SK-N-SH treated with all-trans-retinoic acid at 6 μM for 48 hours (cell line): ENCODE data around the gene RFC5.
"Not testable (repeated sequence)": the region's sequence is repeated elsewhere in the genome, so short reads cannot be mapped to it uniquely, and the experiment has no call there.

Experiments used
- CREB5 ChIP-seq: fragments of 250-450 bp; sonication (Bioruptor Pico); IDR thresholded peaks from 2 replicates; pipeline ENCODE4 v1.5.1; 2020; ENCODE audit warnings: low read depth, mild to moderate bottlenecking, moderate library complexity
- CSDC2 ChIP-seq: fragments of 250-450 bp; sonication (Bioruptor Pico); IDR thresholded peaks from 2 replicates; pipeline ENCODE4 v1.5.0; 2020; ENCODE audit warnings: mild to moderate bottlenecking, moderate library complexity
- CSRNP3 ChIP-seq: fragments of 250-450 bp; sonication (Bioruptor Pico); IDR thresholded peaks from 2 replicates; pipeline ENCODE4 v1.5.1; 2021; ENCODE audit warnings: mild to moderate bottlenecking, moderate library complexity
- ISL1 ChIP-seq: fragments of 250-450 bp; sonication (Bioruptor Pico); IDR thresholded peaks from 2 replicates; pipeline ENCODE4 v2.1.2; 2022; ENCODE audit warnings: mild to moderate bottlenecking, moderate library complexity
- PATZ1 ChIP-seq: fragments of 250-450 bp; sonication (Bioruptor Pico); IDR thresholded peaks from 2 replicates; pipeline ENCODE4 v1.8.0; 2020; ENCODE audit warnings: mild to moderate bottlenecking, moderate library complexity, borderline replicate concordance
- PPARA ChIP-seq: fragments of 250-450 bp; sonication (Bioruptor Pico); IDR thresholded peaks from 2 replicates; pipeline ENCODE4 v1.5.0; 2020; ENCODE audit warnings: mild to moderate bottlenecking, borderline replicate concordance
- ZC3H10 ChIP-seq: fragments of 250-450 bp; sonication (Bioruptor Pico); IDR thresholded peaks from 2 replicates; pipeline ENCODE4 v1.5.1; 2021; ENCODE audit warnings: mild to moderate bottlenecking, moderate library complexity
- ZFP30 ChIP-seq: fragments of 450-650 bp; formaldehyde crosslinking; IDR thresholded peaks from 2 replicates; pipeline ENCODE4 v1.5.0; 2022; ENCODE audit warnings: mild to moderate bottlenecking, moderate library complexity
- ZNF565 ChIP-seq: fragments of 450-650 bp; formaldehyde crosslinking; conservative IDR thresholded peaks from 2 replicates; pipeline ENCODE4 v1.5.0; 2020; ENCODE audit warnings: low read depth, mild to moderate bottlenecking, moderate library complexity
- ZNF8 ChIP-seq: fragments of 450-650 bp; formaldehyde crosslinking; IDR thresholded peaks from 2 replicates; pipeline ENCODE4 v1.5.0; 2020; ENCODE audit warnings: mild to moderate bottlenecking, moderate library complexity

- not testable (repeated sequence) for TF ChIP-seq CSDC2 (CRISPR knock-in tag); ZNF565 (CRISPR knock-in tag); PATZ1 (CRISPR knock-in tag); PPARA (CRISPR knock-in tag); CSRNP3 (CRISPR knock-in tag); ZFP30 (CRISPR knock-in tag); ZNF8 (CRISPR knock-in tag); ZC3H10; CREB5 (CRISPR knock-in tag); ISL1 (CRISPR knock-in tag)
Observed at GRCh38 chr12:117999806-118000205, 16.7 kb upstream of the RFC5 start.
